Liver (tissue), 3 donors: ENCODE measurements around the gene UBE2M.

Experiments
- ATF3 ChIP-seq: IDR thresholded peaks from 2 replicates; pipeline ENCODE4 v1.6.1; 2016; ENCODE audit warnings: antibody characterized with exemption
- CTCF ChIP-seq: fragments of 150-350 bp; IDR thresholded peaks from 2 replicates; pipeline ENCODE4 v1.5.1; 2017; ENCODE audit warnings: improper control_type of control experiment, low read depth, low read length; ENCODE audit not compliant: missing input control
- FOXA1 ChIP-seq: IDR thresholded peaks from 2 replicates; pipeline ENCODE4 v1.6.1; 2016; ENCODE audit warnings: antibody characterized with exemption
- MAX ChIP-seq: IDR thresholded peaks from 2 replicates; pipeline ENCODE4 v1.6.1; 2016; ENCODE audit warnings: antibody characterized with exemption
- NR2F2 ChIP-seq: IDR thresholded peaks from 2 replicates; pipeline ENCODE4 v1.6.1; 2016; ENCODE audit warnings: antibody characterized with exemption
- RAD21 ChIP-seq, 2 donors: IDR thresholded peaks; 2 replicates each; pipeline ENCODE4 v1.6.1; 2016; ENCODE audit warnings: antibody characterized with exemption in 2 of 2, mild to moderate bottlenecking in 2 of 2
- REST ChIP-seq: IDR thresholded peaks from 2 replicates; pipeline ENCODE4 v1.6.1; 2016; ENCODE audit warnings: antibody characterized with exemption, mild to moderate bottlenecking
- SP1 ChIP-seq: IDR thresholded peaks from 2 replicates; pipeline ENCODE4 v1.6.1; 2018; ENCODE audit warnings: antibody characterized with exemption, mild to moderate bottlenecking
- TAF1 ChIP-seq: conservative IDR thresholded peaks from 2 replicates; pipeline ENCODE4 v1.6.1; 2016; ENCODE audit warnings: antibody characterized with exemption, mild to moderate bottlenecking
- YY1 ChIP-seq: IDR thresholded peaks from 2 replicates; pipeline ENCODE4 v1.6.1; 2016; ENCODE audit warnings: antibody characterized with exemption, mild to moderate bottlenecking
- donor health status: healthy.
- donor health status: healthy.

- TF ChIP-seq CTCF (no peak), NR2F2 (no peak), YY1 (no peak), FOXA1 (no peak), REST (no peak), MAX (no peak), TAF1 (no peak), RAD21 (IDR thresholded peaks at IDR 0.05) (no peak), ATF3 (no peak), SP1 (no peak)
Measured at GRCh38 chr19:58560007-58560887, 1.8 kb upstream of the UBE2M start.
